SK-N-SH (cell line): ENCODE measurements around the gene TOMM70. TPM values are rescaled to one million over a fixed set of nuclear protein-coding genes. Genes with fewer than 3 reads are reported as not detected.

Experiments used
- CTCF ChIA-PET: fragments of 300-600, 350-600 bp; formaldehyde crosslinking; extraction: SDS; loops from one replicate; lab custom pipeline; 2021; lab: Yijun Ruan, JAX
- POLR2A ChIA-PET: fragments of 350-600 bp; sonication (Branson Sonifier 250); formaldehyde crosslinking; extraction: SDS; loops from one replicate; lab custom pipeline; 2020; ENCODE audit warnings: antibody characterized with exemption, inconsistent platforms; lab: Yijun Ruan, JAX
- DNase-seq: peaks from one replicate; pipeline ENCODE4 v3.0.0; 2012
- H2AFZ ChIP-seq: fragments of 200-600 bp; sonication (generic); 2 replicates; pipeline ENCODE4 v1.8.1; 2016; ENCODE audit warnings: antibody characterized with exemption, mild to moderate bottlenecking, low read depth
- H3F3A ChIP-seq: fragments of 200-600 bp; sonication (generic); replicated peaks from 2 replicates; pipeline ENCODE3; 2016; ENCODE audit warnings: antibody characterized with exemption, mild to moderate bottlenecking; ENCODE audit not compliant: insufficient read depth
- H3K27ac ChIP-seq, 2 experiments: fragments of 200-500 bp in 1 of 2; fragments of 200-600 bp in 1 of 2; sonication (Bioruptor generic) in 1 of 2; sonication (generic), shearing (Covaris generic) in 1 of 2; 2 replicates each; pipeline versions ENCODE4 v1.5.1 to v1.6.1; 2014 to 2016; ENCODE audit warnings: low read depth in 2 of 2, inconsistent platforms in 1 of 2, low read length in 1 of 2, mild to moderate bottlenecking in 1 of 2, mixed read lengths in 1 of 2
- H3K27me3 ChIP-seq: fragments of 200-600 bp; sonication (generic), shearing (Covaris generic); 2 replicates; pipeline ENCODE4 v1.6.1; 2016; ENCODE audit warnings: mixed run types; ENCODE audit not compliant: insufficient read depth
- H3K36me3 ChIP-seq, 2 experiments: fragments of 200-500 bp in 1 of 2; fragments of 200-600 bp in 1 of 2; sonication (Bioruptor generic) in 1 of 2; sonication (generic) in 1 of 2; replicated peaks in 1 of 2; 2 replicates each; pipeline versions ENCODE3 to v1.5.1; 2014 to 2016; ENCODE audit warnings: low read length in 1 of 2, mild to moderate bottlenecking in 1 of 2; ENCODE audit not compliant: insufficient read depth in 2 of 2, control insufficient read depth in 1 of 2
- H3K4me1 ChIP-seq, 2 experiments: fragments of 200-500 bp in 1 of 2; fragments of 200-600 bp in 1 of 2; sonication (Bioruptor generic) in 1 of 2; sonication (generic), shearing (Covaris generic) in 1 of 2; 2 replicates each; pipeline versions ENCODE4 v1.5.1 to v1.6.1; 2014 to 2016; ENCODE audit warnings: low read depth in 1 of 2, low read length in 1 of 2, mixed run types in 1 of 2; ENCODE audit not compliant: insufficient read depth in 2 of 2, control insufficient read depth in 1 of 2
- H3K4me2 ChIP-seq: fragments of 200-600 bp; sonication (generic), shearing (Covaris generic); 2 replicates; pipeline ENCODE4 v1.6.1; 2017; ENCODE audit warnings: mixed run types
- H3K4me3 ChIP-seq, 2 experiments: fragments of 200-500 bp in 1 of 2; fragments of 200-600 bp in 1 of 2; sonication (Bioruptor generic) in 1 of 2; sonication (generic), shearing (Covaris generic) in 1 of 2; 2 replicates each; pipeline versions ENCODE4 v1.5.1 to v1.8.1; 2014 to 2016; ENCODE audit warnings: low read depth in 2 of 2, inconsistent platforms in 1 of 2, low read length in 1 of 2, mild to moderate bottlenecking in 1 of 2, mixed read lengths in 1 of 2, moderate library complexity in 1 of 2
- H3K79me2 ChIP-seq: fragments of 200-600 bp; sonication (generic); 2 replicates; pipeline ENCODE4 v1.8.1; 2017; ENCODE audit warnings: mild to moderate bottlenecking; ENCODE audit not compliant: insufficient read depth
- H3K9ac ChIP-seq: fragments of 200-600 bp; sonication (generic); 2 replicates; pipeline ENCODE4 v1.6.1; 2017; ENCODE audit warnings: mixed run types
- H3K9me2 ChIP-seq: fragments of 200-600 bp; sonication (generic); 2 replicates; pipeline ENCODE4 v1.6.1; 2017; ENCODE audit warnings: mixed run types
- H3K9me3 ChIP-seq: fragments of 200-600 bp; sonication (generic); 2 replicates; pipeline ENCODE4 v1.6.1; 2017; ENCODE audit warnings: mixed run types, mild to moderate bottlenecking, moderate library complexity
- H4K20me1 ChIP-seq: fragments of 200-600 bp; sonication (generic); 2 replicates; pipeline ENCODE4 v1.6.1; 2017; ENCODE audit warnings: mild to moderate bottlenecking, mixed run types; ENCODE audit not compliant: insufficient read depth
- CHD2 ChIP-seq: fragments of 150-350 bp; IDR thresholded peaks from 2 replicates; pipeline ENCODE4 v1.6.1; 2018; ENCODE audit warnings: low read length; ENCODE audit not compliant: partially characterized antibody
- ELF1 ChIP-seq: IDR thresholded peaks from 2 replicates; pipeline ENCODE4 v1.4.0; 2012
- FOSL2 ChIP-seq: IDR thresholded peaks from 2 replicates; pipeline ENCODE4 v1.4.0; 2012; ENCODE audit warnings: low read depth, mild to moderate bottlenecking, moderate library complexity, borderline replicate concordance
- FOXM1 ChIP-seq: IDR thresholded peaks from 2 replicates; pipeline ENCODE4 v1.4.0; 2012; ENCODE audit warnings: low read depth, mild to moderate bottlenecking
- GABPA ChIP-seq: IDR thresholded peaks from 2 replicates; pipeline ENCODE4 v1.4.0; 2012; ENCODE audit warnings: low read depth, mild to moderate bottlenecking
- JUND ChIP-seq: IDR thresholded peaks from 2 replicates; pipeline ENCODE4 v1.4.0; 2012
- MXI1 ChIP-seq: IDR thresholded peaks from 2 replicates; pipeline ENCODE4 v1.6.1; 2012; ENCODE audit warnings: mild to moderate bottlenecking, low read depth, low read length, improper control_type of control experiment
- POLR2AphosphoS5 ChIP-seq: IDR thresholded peaks from 2 replicates; pipeline ENCODE4 v1.6.1; 2012; ENCODE audit warnings: low read depth, low read length
- SIN3A ChIP-seq: IDR thresholded peaks from 2 replicates; pipeline ENCODE4 v1.6.1; 2012; ENCODE audit warnings: low read depth, mild to moderate bottlenecking, low read length, moderate library complexity, borderline replicate concordance
- TAF1 ChIP-seq: IDR thresholded peaks from 2 replicates; pipeline ENCODE4 v1.6.1; 2012; ENCODE audit warnings: low read depth, mild to moderate bottlenecking, low read length, moderate library complexity, borderline replicate concordance
- YY1 ChIP-seq: IDR thresholded peaks from 2 replicates; pipeline ENCODE4 v1.4.0; 2012; ENCODE audit warnings: low read depth, mild to moderate bottlenecking
- WGBS: methylation state at CpG from one replicate; pipeline ENCODE4 v1.1.6; 2017; ENCODE audit warnings: low lambda C conversion rate; 5-methylcytosine and 5-hydroxymethylcytosine counted together
- polyA plus RNA-seq, 3 experiments: library from polyadenylated mRNA; depleted of rRNA; stranded (reverse); fragments of >200 nt; gene quantifications; 2 replicates each; pipeline ENCODE4 v1.2.3, GENCODE V29; 2012
- TF ChIP-seq, protein P1 (sequence below): IDR thresholded peaks from 2 replicates; pipeline ENCODE4 v1.6.1; 2012; ENCODE audit warnings: mild to moderate bottlenecking, low read depth, low read length, moderate library complexity
- TF ChIP-seq, protein P2 (sequence below): IDR thresholded peaks from 2 replicates; pipeline ENCODE4 v1.4.0; 2012; ENCODE audit warnings: low read depth
- TF ChIP-seq, protein P3 (sequence below): IDR thresholded peaks from 2 replicates; pipeline ENCODE4; 2012

Gene TOMM70
- 17.4 and 23.2 TPM in 2 replicates for polyA plus RNA-seq (2012; rRNA removed)
- polyA plus RNA-seq (2012; cell fraction: cytosol; rRNA removed) = 26.5 and 30.9 TPM in 2 replicates
- 11.2 and 19.0 TPM in 2 replicates for polyA plus RNA-seq (2012; cell fraction: nucleus; rRNA removed)

DNA sequence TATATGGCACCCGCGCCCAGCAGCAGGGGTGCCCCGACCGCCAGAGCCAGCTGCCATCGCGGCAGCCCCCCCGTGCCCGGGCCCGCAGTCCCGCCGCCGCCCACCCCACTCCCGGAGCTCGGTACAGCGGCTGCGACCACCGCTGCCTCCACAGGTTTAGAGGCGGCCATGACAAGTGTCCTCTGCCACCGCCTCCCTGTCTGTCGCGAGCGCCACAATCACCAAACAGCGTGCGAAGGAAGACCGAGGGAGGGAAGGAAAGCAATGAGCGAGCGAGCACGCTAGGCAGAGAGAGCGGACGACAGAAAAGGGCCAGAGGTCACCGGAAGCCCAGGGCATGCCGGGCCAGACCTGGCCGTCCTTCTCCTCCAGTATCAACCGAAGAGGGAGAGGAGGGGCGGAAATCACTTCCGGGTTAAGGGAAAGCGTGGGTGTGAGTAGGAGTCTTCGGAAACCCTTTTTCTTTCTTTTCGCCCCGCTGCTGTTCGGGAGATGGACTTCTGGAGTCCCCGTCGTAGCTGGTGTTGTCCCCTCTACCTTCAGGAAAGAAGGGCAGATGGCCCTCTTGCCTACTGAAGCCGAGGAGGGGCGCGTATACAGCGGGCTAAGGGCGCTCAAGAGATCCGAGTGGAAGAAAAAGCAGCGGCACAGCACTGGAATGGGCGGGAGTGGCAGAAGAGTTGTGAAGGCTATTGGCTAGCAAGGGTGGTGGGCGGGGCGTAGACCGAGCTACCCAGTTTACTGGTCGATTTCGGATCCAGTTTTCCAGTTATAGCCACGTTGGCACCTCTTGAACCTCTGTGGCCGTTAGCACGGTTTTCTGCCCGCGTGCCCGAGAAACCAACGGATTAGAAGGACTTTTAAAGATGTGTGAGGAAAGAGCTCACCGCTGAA is at the start of gene TOMM70, which contains the start of gene LNP1:
Gene TOMM70 (minus strand): TSS at position 310 of the 894 bp plus-strand sequence. CDS start 140 bp downstream, at position 170.
Gene LNP1 (plus strand): TSS at position 760 of the 894 bp plus-strand sequence. CDS start 28,191 bp downstream, outside the sequence.
- ChIA-PET CTCF (interaction anchor here (0.7 to 1.3 kb wide), 8 partner anchors 42 to 569 kb away, joined by 3 read pairs; partner anchors contain the start of gene TMEM45A), POLR2A (interaction anchor here (0.6 to 2.6 kb wide), 7 partner anchors 14 to 1169 kb away, joined by 3 to 6 read pairs (median 3); partner anchors contain the start of gene TMEM45A)
- peak within 1 kb of the TSS; percentile 93 for H2AFZ ChIP-seq
- H3K4me2 ChIP-seq = peak within 1 kb of the TSS; percentile 89
- TF ChIP-seq, protein P1, sequence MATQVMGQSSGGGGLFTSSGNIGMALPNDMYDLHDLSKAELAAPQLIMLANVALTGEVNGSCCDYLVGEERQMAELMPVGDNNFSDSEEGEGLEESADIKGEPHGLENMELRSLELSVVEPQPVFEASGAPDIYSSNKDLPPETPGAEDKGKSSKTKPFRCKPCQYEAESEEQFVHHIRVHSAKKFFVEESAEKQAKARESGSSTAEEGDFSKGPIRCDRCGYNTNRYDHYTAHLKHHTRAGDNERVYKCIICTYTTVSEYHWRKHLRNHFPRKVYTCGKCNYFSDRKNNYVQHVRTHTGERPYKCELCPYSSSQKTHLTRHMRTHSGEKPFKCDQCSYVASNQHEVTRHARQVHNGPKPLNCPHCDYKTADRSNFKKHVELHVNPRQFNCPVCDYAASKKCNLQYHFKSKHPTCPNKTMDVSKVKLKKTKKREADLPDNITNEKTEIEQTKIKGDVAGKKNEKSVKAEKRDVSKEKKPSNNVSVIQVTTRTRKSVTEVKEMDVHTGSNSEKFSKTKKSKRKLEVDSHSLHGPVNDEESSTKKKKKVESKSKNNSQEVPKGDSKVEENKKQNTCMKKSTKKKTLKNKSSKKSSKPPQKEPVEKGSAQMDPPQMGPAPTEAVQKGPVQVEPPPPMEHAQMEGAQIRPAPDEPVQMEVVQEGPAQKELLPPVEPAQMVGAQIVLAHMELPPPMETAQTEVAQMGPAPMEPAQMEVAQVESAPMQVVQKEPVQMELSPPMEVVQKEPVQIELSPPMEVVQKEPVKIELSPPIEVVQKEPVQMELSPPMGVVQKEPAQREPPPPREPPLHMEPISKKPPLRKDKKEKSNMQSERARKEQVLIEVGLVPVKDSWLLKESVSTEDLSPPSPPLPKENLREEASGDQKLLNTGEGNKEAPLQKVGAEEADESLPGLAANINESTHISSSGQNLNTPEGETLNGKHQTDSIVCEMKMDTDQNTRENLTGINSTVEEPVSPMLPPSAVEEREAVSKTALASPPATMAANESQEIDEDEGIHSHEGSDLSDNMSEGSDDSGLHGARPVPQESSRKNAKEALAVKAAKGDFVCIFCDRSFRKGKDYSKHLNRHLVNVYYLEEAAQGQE = 0 out of 2 replicates have a peak, but pooled peaks have one; percentile 16
- TF ChIP-seq SIN3A (peak; percentile 67), JUND (no peak), YY1 (no peak), ELF1 (peak; percentile 77), GABPA (peak; percentile 95), FOXM1 (peak; percentile 50; the same call in 1 of the 2 replicates), TAF1 (peak; percentile 73), POLR2AphosphoS5 (peak; percentile 97), MXI1 (peak; percentile 95; the same call in 1 of the 2 replicates), CHD2 (peak; percentile 91), FOSL2 (no peak)
- TF ChIP-seq, protein P2, sequence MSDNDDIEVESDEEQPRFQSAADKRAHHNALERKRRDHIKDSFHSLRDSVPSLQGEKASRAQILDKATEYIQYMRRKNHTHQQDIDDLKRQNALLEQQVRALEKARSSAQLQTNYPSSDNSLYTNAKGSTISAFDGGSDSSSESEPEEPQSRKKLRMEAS = peak; percentile 93
- TF ChIP-seq, protein P3, sequence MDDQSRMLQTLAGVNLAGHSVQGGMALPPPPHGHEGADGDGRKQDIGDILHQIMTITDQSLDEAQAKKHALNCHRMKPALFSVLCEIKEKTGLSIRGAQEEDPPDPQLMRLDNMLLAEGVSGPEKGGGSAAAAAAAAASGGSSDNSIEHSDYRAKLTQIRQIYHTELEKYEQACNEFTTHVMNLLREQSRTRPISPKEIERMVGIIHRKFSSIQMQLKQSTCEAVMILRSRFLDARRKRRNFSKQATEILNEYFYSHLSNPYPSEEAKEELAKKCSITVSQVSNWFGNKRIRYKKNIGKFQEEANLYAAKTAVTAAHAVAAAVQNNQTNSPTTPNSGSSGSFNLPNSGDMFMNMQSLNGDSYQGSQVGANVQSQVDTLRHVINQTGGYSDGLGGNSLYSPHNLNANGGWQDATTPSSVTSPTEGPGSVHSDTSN = peak; percentile 13
- DNase-seq = peak; percentile 91
- no peaks in the 10 kb centered on the region for H3K9me2 ChIP-seq
- WGBS = 2% methylated on average over 54 of the region's 64 CpGs
- H3K9ac ChIP-seq = peak within 1 kb of the TSS; percentile 83
- peaks cover 3% of the 10 kb centered on the region for H3F3A ChIP-seq
- peaks cover 0 to 13% of the 10 kb centered on the region in 2 experiments; a peak in 3 of 4 replicates for H3K4me1 ChIP-seq
- no peaks in the 10 kb centered on the region for H3K27me3 ChIP-seq
- no peaks in the 10 kb centered on the region for H3K9me3 ChIP-seq
- peak within 1 kb of the TSS; percentile 94 to 99 for H3K27ac ChIP-seq
- H3K4me3 ChIP-seq = peak within 1 kb of the TSS; percentile 87 to 97
- peaks cover 0 to 5% of the 10 kb centered on the region in 2 experiments for H3K36me3 ChIP-seq
- peaks cover 90% of the 10 kb centered on the region for H3K79me2 ChIP-seq
- peaks cover 33% of the 10 kb centered on the region for H4K20me1 ChIP-seq
